GM18526 (cell line): Measurements from ENCODE around the gene ATP10B.

Source experiments
- POLR2A ChIP-seq: IDR thresholded peaks from 3 replicates; pipeline ENCODE4 v1.6.1; 2011; ENCODE audit not compliant: insufficient read length; ENCODE audit errors: extremely low read depth

The ATP10B gene

DNA sequence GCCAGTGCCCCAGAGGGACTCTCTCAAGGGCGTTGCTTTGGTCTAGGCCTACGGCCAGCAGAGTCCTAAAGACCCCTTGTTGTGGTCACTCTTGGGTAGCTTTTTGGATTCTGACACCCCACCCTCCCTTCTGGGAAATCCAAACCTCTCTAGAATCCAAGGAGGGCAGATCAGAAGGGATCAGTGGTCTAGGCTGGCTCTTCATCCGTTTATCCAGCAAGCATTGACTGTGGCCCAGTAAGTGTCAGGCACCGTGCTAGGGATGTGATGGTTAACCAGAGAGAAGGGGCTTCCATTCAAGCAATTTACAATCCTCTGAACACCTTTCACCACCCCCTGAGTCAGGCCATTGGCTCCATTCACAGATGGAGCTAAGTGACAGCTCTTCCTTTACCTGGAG is 249.3 kb downstream of the ATP10B start:
- no peak for TF ChIP-seq POLR2A

GRCh38 chr5:160601046-160601445 is 251.0 kb downstream of the ATP10B start:
- TF ChIP-seq POLR2A = no peak

DNA sequence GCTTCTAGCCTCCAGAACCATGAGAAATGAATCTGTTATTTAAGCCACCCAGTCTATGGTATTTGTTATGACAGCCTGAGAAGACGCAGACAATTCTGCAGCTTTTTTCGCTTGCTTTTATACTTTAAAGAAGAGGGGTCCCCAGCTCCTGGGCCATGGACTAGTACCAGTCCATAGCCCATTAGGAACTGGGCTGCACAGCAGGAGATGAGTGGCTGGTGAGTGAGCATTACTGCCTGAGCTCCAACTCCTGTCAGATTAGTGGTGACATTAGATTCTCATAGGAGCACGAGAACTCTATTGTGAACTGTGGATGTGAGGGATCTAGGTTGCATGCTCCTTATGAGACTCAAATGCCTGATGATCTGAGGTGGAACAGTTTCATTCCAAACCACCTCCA is 278.7 kb downstream of the ATP10B start:
- TF ChIP-seq POLR2A = no peak

GRCh38 chr5:160567031-160567705 is 284.8 kb downstream of the ATP10B start:
- no peak for TF ChIP-seq POLR2A

- no peak for TF ChIP-seq POLR2A
Observed at GRCh38 chr5:160565376-160565775, 286.6 kb downstream of the ATP10B start.

- TF ChIP-seq POLR2A = no peak
Observed at GRCh38 chr5:160556846-160557245, 295.2 kb downstream of the ATP10B start.

DNA sequence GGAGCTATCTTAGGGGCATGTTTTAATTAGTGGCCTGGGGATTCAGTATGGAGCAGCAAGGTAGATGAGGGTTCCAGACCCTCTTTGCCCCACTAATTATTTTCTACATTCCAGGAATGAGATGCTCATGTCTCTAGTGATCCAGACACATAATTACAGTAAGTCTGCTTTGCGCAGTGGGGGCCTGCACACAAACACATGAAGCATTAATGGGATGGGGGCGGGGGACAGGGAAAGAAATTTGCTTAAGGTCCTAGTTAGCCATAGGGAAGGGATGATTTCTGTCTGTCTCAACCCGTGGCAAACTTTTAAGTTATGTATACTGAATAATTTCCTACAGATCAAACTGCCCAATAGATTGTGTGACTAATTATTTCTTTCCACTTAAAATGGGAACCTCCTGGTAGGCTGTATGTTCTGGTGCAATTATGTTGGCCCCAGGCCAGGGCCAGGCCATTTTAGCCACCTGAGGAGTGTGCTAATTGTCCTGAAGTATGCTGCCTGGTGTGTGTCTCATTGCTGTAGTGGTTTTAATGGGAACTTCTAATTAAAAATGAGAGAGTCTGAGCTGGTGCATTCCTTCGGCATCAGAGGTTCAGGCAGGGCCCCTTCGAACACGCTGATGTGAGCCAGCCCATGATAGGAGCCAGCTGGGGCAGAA is 295.9 kb downstream of the ATP10B start:
- no peak for TF ChIP-seq POLR2A

DNA sequence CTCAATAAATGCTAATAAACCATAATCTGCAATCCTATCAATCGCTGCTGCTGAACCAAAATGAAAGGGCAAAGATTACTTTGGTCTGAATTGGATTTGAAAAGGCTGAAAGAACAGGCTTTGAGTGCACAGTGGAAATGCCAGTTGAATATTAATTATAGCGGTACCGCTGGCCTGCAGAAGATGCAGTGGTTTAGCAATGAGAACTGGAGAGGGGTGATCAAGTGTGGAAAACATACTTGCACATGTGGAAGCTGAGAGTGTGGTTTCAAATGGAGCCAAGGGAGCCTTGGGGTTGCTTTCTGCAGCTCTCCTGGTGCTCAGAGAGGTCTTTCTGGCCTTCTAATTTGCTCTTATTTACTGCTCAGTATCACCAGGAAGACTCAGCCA is 296.4 kb downstream of the ATP10B start:
- no peak for TF ChIP-seq POLR2A

DNA sequence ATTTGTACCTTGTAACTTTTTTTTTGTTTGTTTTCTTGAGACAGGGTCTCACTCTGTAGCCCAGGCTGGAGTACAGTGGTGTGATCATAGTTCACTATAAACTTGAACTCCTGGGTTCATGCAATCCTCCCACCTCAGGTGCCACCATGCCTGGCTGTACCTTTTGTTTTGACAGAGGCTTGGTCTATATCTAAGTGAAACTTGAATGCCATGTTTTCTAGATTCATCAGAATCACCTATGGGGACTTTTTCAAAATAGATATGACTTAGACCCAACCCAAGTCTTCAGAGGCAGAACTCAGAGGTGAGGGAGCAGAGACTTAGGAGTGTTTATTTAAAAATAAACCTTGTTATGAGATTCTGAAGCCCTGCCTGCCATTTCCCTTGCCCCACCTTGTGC is 301.9 kb downstream of the ATP10B start:
- no peak for TF ChIP-seq POLR2A

- TF ChIP-seq POLR2A = no peak
Observed at GRCh38 chr5:160548949-160549645, 302.9 kb downstream of the ATP10B start.

DNA sequence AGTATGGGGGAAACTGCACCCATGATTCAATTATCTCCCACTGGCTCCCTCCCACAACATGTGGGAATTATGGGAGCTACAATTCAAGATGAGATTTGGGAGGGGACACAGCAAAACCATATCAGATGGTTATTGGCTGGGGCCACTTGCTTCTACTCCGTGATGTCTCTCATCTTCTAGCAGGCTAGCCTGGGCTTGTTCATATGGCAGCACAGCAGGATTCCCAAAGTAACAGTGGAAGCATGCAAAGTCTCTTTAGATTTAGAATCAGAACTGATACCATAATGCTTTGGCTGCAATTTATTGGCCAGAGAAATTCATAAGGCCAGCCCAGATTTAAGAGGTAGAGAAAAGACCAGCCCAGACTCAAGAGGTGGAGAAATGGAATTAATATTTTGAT is 304.1 kb downstream of the ATP10B start:
- TF ChIP-seq POLR2A = no peak

GRCh38 chr5:160547061-160547460 is 304.9 kb downstream of the ATP10B start:
- no peak for TF ChIP-seq POLR2A

GRCh38 chr5:160545832-160546231 is 306.2 kb downstream of the ATP10B start:
- TF ChIP-seq POLR2A = no peak

DNA sequence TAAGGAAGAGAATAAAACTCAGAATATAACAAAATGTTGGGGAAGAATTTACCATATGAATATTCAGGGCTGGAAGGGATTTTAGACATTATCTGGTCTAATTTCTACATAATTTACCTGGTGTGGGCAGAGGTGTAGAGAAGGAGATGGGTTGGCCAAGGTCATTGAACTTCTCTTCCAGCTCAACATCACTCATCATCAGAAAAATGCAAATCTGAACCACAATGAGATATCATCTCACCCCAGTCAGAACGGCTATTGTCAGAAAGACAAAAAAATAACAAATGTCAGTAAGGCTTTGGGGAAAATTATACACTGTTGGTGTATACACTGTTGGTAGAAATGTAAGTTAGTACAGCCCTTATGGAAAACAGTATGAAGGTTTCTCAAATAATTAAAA is 308.6 kb downstream of the ATP10B start:
- no peak for TF ChIP-seq POLR2A

DNA sequence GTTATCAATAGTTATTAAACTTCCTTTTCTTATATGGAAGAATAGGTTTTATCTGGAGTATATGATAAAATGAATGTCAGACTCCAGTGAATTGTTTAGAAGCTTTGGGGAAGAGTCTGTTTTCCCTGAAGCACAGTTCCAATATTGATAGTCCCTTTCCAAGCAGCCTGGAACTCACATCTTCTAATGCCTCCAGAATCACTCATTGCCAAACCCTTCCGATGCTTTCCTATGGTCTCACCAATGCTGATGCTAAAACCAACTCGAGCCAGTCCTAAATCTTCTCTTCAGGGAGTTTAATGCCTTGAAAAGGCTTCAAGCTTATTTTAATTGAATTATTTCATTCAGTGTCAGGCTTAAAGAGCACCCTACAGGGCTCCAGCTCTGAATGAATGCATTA is 309.2 kb downstream of the ATP10B start:
- TF ChIP-seq POLR2A = no peak

- no peak for TF ChIP-seq POLR2A
Observed at GRCh38 chr5:160542281-160542680, 309.7 kb downstream of the ATP10B start.

DNA sequence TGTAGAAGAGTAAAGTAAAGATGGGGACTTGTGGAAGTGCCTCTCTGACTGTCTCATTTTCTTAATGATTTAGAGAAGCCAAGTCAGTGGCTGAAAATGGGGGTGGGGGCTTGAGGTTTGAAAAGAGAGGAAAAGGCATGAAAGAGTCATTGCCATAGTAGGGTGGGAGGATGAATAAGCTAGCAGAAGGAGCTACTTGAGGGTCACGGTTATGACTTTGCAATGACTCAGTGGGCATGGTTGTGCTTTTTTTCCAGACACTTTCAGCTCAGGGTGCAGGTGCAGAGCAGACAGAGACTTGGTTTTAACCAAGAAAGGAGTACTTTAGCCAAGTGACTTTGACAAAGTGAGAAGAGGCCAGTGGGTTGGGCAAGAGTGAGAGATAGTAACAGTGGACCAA is 312.6 kb downstream of the ATP10B start:
- no peak for TF ChIP-seq POLR2A

- TF ChIP-seq POLR2A = no peak
Observed at GRCh38 chr5:160537940-160538339, 314.1 kb downstream of the ATP10B start.
